K562 (cell line): ENCODE results near the gene TLCD1. TPM values are rescaled to one million over a fixed set of nuclear protein-coding genes. Genes with fewer than 3 reads are reported as not detected.
A peak's percentile ranks its signal among the peaks of the same experiment; 100 is the strongest.

ENCODE experiments used
- EZH2 ChIP-seq: IDR thresholded peaks from 2 replicates; pipeline ENCODE4 v1.6.1; 2012; ENCODE audit warnings: low read depth, mild to moderate bottlenecking, inconsistent platforms, low read length, borderline replicate concordance
- MTA2 ChIP-seq: fragments of 450-650 bp; IDR thresholded peaks from 2 replicates; pipeline ENCODE4 v1.6.1; 2016; ENCODE audit warnings: low read depth
- NR2F6 ChIP-seq: fragments of 450-650 bp; formaldehyde crosslinking; IDR thresholded peaks from 2 replicates; pipeline ENCODE4 v1.4.0; 2020; ENCODE audit warnings: mild to moderate bottlenecking
- POLR2G ChIP-seq: fragments of 200-400 bp; formaldehyde crosslinking; IDR thresholded peaks from 2 replicates; pipeline ENCODE4 v1.6.1; 2017; ENCODE audit warnings: low read depth, mild to moderate bottlenecking, antibody characterized with exemption, low read length, moderate library complexity
- POLR3G ChIP-seq: IDR thresholded peaks from 2 replicates; pipeline ENCODE4 v1.6.1; 2011; ENCODE audit not compliant: insufficient read length, insufficient replicate concordance; ENCODE audit errors: extremely low read depth
- RBM17 ChIP-seq: fragments of 200-400 bp; formaldehyde crosslinking; IDR thresholded peaks from 2 replicates; pipeline ENCODE4 v1.6.1; 2017; ENCODE audit warnings: low read depth, mild to moderate bottlenecking, low read length, borderline replicate concordance
- RFX1 ChIP-seq: fragments of 450-650 bp; IDR thresholded peaks from 2 replicates; pipeline ENCODE4 v1.6.1; 2016; ENCODE audit warnings: mild to moderate bottlenecking, moderate library complexity
- TSC22D4 ChIP-seq: fragments of 450-650 bp; IDR thresholded peaks from 2 replicates; pipeline ENCODE4 v1.6.1; 2016; ENCODE audit warnings: missing genetic modification characterization, missing biosample characterization, control low read depth
- ZFPM2 ChIP-seq: fragments of 250-450 bp; sonication (Bioruptor Pico); IDR thresholded peaks from 2 replicates; pipeline ENCODE4 v1.5.1; 2022; ENCODE audit warnings: mild to moderate bottlenecking
- ZNF507 ChIP-seq: conservative IDR thresholded peaks from 2 replicates; pipeline ENCODE4 v1.6.1; 2017; ENCODE audit warnings: missing genetic modification characterization, missing compliant biosample characterization
- polyA plus RNA-seq, 8 experiments: library from polyadenylated mRNA; depleted of rRNA in 4 of 8; stranded (reverse) in 5 of 8; unstranded in 3 of 8; fragments of >200 nt; fragmentation: Nextera tagmentation in 2 of 8; fragmentation: Illumina TruSeq in 1 of 8; extraction: Ambion mirVana in 2 of 8; extraction: Trizol in 1 of 8; gene quantifications; 2 replicates each; pipeline versions ENCODE4 v1.2.1 to v1.2.3, GENCODE V29; 2011 to 2014; ENCODE audit warnings: inconsistent platforms in 1 of 8, missing spikeins in 1 of 8
- total RNA-seq, 7 experiments: library from RNA; depleted of rRNA in 6 of 7; stranded (reverse); fragments of >200 nt in 6 of 7; fragmentation: Illumina TruSeq in 2 of 7; extraction: Trizol in 2 of 7; gene quantifications; 2 replicates each; pipeline versions ENCODE4 v1.2.1 to v1.2.3, GENCODE V29; 2011 to 2021; ENCODE audit warnings: low replicate concordance in 1 of 7
- TF ChIP-seq, protein P1 (sequence below), 2 experiments: fragments of 450-650 bp; IDR thresholded peaks; 2 replicates each; pipeline ENCODE4 v1.6.1; 2018; ENCODE audit warnings: mild to moderate bottlenecking in 2 of 2, low read depth in 1 of 2; ENCODE audit not compliant: partially characterized antibody in 2 of 2
- TF ChIP-seq, protein P2 (sequence below): fragments of 200-800 bp; sonication (Bioruptor generic); IDR thresholded peaks from 2 replicates; pipeline ENCODE4 v1.6.1; 2017; ENCODE audit warnings: missing genetic modification characterization, missing compliant biosample characterization
- TF ChIP-seq, protein P3 (sequence below): IDR thresholded peaks from 3 replicates; pipeline ENCODE4 v1.6.1; 2011; ENCODE audit warnings: borderline replicate concordance, mild to moderate bottlenecking, moderate library complexity; ENCODE audit not compliant: insufficient read length; ENCODE audit errors: extremely low read depth
- TF ChIP-seq, protein P4 (sequence below): fragments of 450-650 bp; IDR thresholded peaks from 2 replicates; pipeline ENCODE4 v1.6.1; 2017; ENCODE audit warnings: antibody characterized with exemption, mild to moderate bottlenecking

TLCD1 gene
- total and polyA plus RNA-seq, 9 of the 15 experiments (the other 6 are each of a cell fraction or from before 2014, with no cell fraction given) = 6.8 to 37.7 (median 21.7) TPM

DNA sequence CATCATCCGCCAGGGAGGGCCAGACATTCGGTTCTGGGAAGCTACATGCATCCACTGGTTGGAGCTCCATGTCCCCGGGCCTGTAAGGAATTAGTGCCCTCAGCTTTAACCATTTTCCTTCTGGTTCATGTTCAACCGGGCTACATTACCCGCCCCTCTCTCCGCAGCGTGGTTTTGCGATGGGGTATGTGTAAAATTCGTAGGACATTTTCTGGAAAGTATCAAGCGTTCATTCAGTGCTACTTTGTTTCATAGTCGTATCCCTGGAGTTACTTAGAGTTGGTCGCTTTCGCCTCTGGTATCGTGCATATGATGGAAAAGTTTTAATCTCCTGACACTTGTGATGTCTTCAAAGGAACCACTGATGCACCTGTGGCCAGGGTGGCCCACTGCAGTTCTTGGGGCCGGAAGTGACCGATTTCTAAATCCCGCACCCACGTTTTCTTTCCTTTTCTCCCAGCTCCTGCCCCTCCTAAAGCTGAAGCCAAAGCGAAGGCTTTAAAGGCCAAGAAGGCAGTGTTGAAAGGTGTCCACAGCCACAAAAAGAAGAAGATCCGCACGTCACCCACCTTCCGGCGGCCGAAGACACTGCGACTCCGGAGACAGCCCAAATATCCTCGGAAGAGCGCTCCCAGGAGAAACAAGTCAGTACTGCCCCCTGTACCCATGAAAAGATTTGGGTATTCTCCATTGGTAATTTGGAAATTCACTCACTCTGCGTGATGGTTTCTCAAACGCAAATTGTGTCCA, 5.6 kb downstream of the TLCD1 start (continued):
- TF ChIP-seq, protein P1, sequence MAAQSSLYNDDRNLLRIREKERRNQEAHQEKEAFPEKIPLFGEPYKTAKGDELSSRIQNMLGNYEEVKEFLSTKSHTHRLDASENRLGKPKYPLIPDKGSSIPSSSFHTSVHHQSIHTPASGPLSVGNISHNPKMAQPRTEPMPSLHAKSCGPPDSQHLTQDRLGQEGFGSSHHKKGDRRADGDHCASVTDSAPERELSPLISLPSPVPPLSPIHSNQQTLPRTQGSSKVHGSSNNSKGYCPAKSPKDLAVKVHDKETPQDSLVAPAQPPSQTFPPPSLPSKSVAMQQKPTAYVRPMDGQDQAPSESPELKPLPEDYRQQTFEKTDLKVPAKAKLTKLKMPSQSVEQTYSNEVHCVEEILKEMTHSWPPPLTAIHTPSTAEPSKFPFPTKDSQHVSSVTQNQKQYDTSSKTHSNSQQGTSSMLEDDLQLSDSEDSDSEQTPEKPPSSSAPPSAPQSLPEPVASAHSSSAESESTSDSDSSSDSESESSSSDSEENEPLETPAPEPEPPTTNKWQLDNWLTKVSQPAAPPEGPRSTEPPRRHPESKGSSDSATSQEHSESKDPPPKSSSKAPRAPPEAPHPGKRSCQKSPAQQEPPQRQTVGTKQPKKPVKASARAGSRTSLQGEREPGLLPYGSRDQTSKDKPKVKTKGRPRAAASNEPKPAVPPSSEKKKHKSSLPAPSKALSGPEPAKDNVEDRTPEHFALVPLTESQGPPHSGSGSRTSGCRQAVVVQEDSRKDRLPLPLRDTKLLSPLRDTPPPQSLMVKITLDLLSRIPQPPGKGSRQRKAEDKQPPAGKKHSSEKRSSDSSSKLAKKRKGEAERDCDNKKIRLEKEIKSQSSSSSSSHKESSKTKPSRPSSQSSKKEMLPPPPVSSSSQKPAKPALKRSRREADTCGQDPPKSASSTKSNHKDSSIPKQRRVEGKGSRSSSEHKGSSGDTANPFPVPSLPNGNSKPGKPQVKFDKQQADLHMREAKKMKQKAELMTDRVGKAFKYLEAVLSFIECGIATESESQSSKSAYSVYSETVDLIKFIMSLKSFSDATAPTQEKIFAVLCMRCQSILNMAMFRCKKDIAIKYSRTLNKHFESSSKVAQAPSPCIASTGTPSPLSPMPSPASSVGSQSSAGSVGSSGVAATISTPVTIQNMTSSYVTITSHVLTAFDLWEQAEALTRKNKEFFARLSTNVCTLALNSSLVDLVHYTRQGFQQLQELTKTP (IDR thresholded peaks at IDR 0.05; ENCODE audit: low read depth in 1 of 2, partially characterized antibody in 2 of 2) = peak in 1 of 2 experiments; percentile 7
- TF ChIP-seq RFX1 (no peak), MTA2 (no peak), ZNF507 (tag) (no peak), EZH2 (no peak), RBM17 (no peak), ZFPM2 (CRISPR knock-in tag) (0 out of 2 replicates have a peak, but pooled peaks have one; percentile 2), POLR3G (no peak), TSC22D4 (no peak), POLR2G (no peak), NR2F6 (CRISPR knock-in tag) (no peak)
- TF ChIP-seq, protein P2, sequence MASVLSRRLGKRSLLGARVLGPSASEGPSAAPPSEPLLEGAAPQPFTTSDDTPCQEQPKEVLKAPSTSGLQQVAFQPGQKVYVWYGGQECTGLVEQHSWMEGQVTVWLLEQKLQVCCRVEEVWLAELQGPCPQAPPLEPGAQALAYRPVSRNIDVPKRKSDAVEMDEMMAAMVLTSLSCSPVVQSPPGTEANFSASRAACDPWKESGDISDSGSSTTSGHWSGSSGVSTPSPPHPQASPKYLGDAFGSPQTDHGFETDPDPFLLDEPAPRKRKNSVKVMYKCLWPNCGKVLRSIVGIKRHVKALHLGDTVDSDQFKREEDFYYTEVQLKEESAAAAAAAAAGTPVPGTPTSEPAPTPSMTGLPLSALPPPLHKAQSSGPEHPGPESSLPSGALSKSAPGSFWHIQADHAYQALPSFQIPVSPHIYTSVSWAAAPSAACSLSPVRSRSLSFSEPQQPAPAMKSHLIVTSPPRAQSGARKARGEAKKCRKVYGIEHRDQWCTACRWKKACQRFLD (CRISPR knock-in tag) = no peak
- TF ChIP-seq, protein P3, sequence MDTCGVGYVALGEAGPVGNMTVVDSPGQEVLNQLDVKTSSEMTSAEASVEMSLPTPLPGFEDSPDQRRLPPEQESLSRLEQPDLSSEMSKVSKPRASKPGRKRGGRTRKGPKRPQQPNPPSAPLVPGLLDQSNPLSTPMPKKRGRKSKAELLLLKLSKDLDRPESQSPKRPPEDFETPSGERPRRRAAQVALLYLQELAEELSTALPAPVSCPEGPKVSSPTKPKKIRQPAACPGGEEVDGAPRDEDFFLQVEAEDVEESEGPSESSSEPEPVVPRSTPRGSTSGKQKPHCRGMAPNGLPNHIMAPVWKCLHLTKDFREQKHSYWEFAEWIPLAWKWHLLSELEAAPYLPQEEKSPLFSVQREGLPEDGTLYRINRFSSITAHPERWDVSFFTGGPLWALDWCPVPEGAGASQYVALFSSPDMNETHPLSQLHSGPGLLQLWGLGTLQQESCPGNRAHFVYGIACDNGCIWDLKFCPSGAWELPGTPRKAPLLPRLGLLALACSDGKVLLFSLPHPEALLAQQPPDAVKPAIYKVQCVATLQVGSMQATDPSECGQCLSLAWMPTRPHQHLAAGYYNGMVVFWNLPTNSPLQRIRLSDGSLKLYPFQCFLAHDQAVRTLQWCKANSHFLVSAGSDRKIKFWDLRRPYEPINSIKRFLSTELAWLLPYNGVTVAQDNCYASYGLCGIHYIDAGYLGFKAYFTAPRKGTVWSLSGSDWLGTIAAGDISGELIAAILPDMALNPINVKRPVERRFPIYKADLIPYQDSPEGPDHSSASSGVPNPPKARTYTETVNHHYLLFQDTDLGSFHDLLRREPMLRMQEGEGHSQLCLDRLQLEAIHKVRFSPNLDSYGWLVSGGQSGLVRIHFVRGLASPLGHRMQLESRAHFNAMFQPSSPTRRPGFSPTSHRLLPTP = no peak
- TF ChIP-seq, protein P4, sequence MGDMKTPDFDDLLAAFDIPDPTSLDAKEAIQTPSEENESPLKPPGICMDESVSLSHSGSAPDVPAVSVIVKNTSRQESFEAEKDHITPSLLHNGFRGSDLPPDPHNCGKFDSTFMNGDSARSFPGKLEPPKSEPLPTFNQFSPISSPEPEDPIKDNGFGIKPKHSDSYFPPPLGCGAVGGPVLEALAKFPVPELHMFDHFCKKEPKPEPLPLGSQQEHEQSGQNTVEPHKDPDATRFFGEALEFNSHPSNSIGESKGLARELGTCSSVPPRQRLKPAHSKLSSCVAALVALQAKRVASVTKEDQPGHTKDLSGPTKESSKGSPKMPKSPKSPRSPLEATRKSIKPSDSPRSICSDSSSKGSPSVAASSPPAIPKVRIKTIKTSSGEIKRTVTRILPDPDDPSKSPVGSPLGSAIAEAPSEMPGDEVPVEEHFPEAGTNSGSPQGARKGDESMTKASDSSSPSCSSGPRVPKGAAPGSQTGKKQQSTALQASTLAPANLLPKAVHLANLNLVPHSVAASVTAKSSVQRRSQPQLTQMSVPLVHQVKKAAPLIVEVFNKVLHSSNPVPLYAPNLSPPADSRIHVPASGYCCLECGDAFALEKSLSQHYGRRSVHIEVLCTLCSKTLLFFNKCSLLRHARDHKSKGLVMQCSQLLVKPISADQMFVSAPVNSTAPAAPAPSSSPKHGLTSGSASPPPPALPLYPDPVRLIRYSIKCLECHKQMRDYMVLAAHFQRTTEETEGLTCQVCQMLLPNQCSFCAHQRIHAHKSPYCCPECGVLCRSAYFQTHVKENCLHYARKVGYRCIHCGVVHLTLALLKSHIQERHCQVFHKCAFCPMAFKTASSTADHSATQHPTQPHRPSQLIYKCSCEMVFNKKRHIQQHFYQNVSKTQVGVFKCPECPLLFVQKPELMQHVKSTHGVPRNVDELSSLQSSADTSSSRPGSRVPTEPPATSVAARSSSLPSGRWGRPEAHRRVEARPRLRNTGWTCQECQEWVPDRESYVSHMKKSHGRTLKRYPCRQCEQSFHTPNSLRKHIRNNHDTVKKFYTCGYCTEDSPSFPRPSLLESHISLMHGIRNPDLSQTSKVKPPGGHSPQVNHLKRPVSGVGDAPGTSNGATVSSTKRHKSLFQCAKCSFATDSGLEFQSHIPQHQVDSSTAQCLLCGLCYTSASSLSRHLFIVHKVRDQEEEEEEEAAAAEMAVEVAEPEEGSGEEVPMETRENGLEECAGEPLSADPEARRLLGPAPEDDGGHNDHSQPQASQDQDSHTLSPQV = no peak
